Skeletal muscle cell (primary cell): ENCODE results near the gene MEAF6.

Experiments
- DNase-seq: peaks from one replicate; pipeline ENCODE4 v3.0.0-alpha.2; 2010; ENCODE audit warnings: low read depth
- H3K4me3 ChIP-seq: 2 replicates; pipeline ENCODE4 v1.5.1; 2011; ENCODE audit warnings: low read depth, mild to moderate bottlenecking, control low read depth, low read length, moderate library complexity

MEAF6 gene

GRCh38 chr1:37449936-37450335 is 64.6 kb downstream of the MEAF6 start:
- H3K4me3 ChIP-seq, result no peak overlapping the region
- DNase-seq, result no peak

GRCh38 chr1:37448691-37449417 is 65.7 kb downstream of the MEAF6 start:
- no peak overlapping the region for H3K4me3 ChIP-seq
- DNase-seq, result no peak

- no peak overlapping the region for H3K4me3 ChIP-seq
- no peak for DNase-seq
These were observed 66.4 kb downstream of the MEAF6 start for GRCh38 chr1:37448185-37448584.

- no peak for DNase-seq
- H3K4me3 ChIP-seq, result no peak overlapping the region
These were observed 67.7 kb downstream of the MEAF6 start for GRCh38 chr1:37446874-37447273.

- no peak for DNase-seq
- no peak overlapping the region for H3K4me3 ChIP-seq
These were observed 71.9 kb downstream of the MEAF6 start for GRCh38 chr1:37442644-37443043.
